K562 (cell line): ENCODE data around the gene PRDM1. TPM values are rescaled to one million over a fixed set of nuclear protein-coding genes. Genes with fewer than 3 reads are reported as not detected.

Source experiments
- ATAC-seq: fragments of 200-7000 bp; cut with Tn5 transposase; 3 replicates; pipeline ENCODE4 v1.9.1; 2020; ENCODE audit warnings: moderate library complexity
- BruUV-seq: library from RNA; stranded (reverse); fragments of 400-500 nt; replicated peaks from 2 replicates; lab custom pipeline; 2021; lab: Mats Ljungman, UMichigan
- CTCF ChIA-PET: fragments of 300-600 bp; formaldehyde crosslinking; extraction: SDS; loops from one replicate; lab custom pipeline; 2021; ENCODE audit warnings: low intra/inter-chr PET ratio; lab: Yijun Ruan, JAX
- POLR2A ChIA-PET: fragments of 300-600, 350-650 bp; sonication (Branson Sonifier 250); formaldehyde crosslinking; extraction: SDS; loops from one replicate; lab custom pipeline; 2021; ENCODE audit warnings: antibody characterized with exemption, inconsistent platforms; lab: Yijun Ruan, JAX
- DNase-seq, 4 experiments: peaks; one replicate each; pipeline versions ENCODE4 v3.0.0 to v3.0.0-alpha.2; 2011 to 2018; ENCODE audit warnings: low spot score in 3 of 4, mixed read lengths in 3 of 4; ENCODE audit errors: extremely low read depth in 1 of 4
- FAIRE-seq: peaks from 2 replicates; lab custom pipeline; 2011; peaks lifted over from hg19 to GRCh38; lab: Jason Lieb, UNC
- H2AFZ ChIP-seq: 2 replicates; pipeline ENCODE4 v1.6.0; 2011; ENCODE audit warnings: low read depth, low read length, control low read depth, inconsistent platforms
- H3K27ac ChIP-seq: fragments of 200-600 bp; 3 replicates; pipeline ENCODE4 v1.8.0; 2011; ENCODE audit warnings: low read depth, mild to moderate bottlenecking, control low read depth, inconsistent platforms, low read length, moderate library complexity, mixed read lengths; ENCODE audit errors: extremely low read depth
- H3K27me3 ChIP-seq, 2 experiments: fragments of 300-600 bp in 1 of 2; 2 replicates in 1 of 2; 3 replicates in 1 of 2; pipeline versions ENCODE4 v1.6.0 to v1.8.0; 2011; ENCODE audit warnings: inconsistent platforms in 2 of 2, low read length in 2 of 2, mild to moderate bottlenecking in 1 of 2, mixed read lengths in 1 of 2, moderate library complexity in 1 of 2; ENCODE audit not compliant: control insufficient read depth in 2 of 2, insufficient read depth in 2 of 2
- H3K36me3 ChIP-seq: fragments of 300-600 bp; 3 replicates; pipeline ENCODE4 v1.8.0; 2011; ENCODE audit warnings: mild to moderate bottlenecking, low read length, inconsistent platforms; ENCODE audit not compliant: control insufficient read depth, insufficient read depth
- H3K4me1 ChIP-seq, 2 experiments: fragments of 200-600 bp in 1 of 2; replicated peaks in 1 of 2; 2 replicates in 1 of 2; 3 replicates in 1 of 2; pipeline versions ENCODE4 v1.5.1 to v1.8.0; 2011; ENCODE audit warnings: inconsistent platforms in 2 of 2, low read length in 2 of 2, mild to moderate bottlenecking in 1 of 2, mixed read lengths in 1 of 2, moderate library complexity in 1 of 2; ENCODE audit not compliant: control insufficient read depth in 2 of 2, insufficient read depth in 2 of 2
- H3K4me2 ChIP-seq: 2 replicates; pipeline ENCODE4 v1.6.1; 2011; ENCODE audit warnings: low read length, control low read depth, inconsistent platforms, mixed read lengths; ENCODE audit not compliant: insufficient read depth
- H3K4me3 ChIP-seq: fragments of 200-600 bp; sonication (generic), shearing (Covaris generic); 2 replicates; pipeline ENCODE4 v1.5.1; 2016; ENCODE audit warnings: control low read depth, inconsistent platforms
- H3K79me2 ChIP-seq: fragments of 200-600 bp; 3 replicates; pipeline ENCODE4 v1.8.0; 2011; ENCODE audit warnings: low read length, inconsistent platforms; ENCODE audit not compliant: control insufficient read depth, insufficient read depth
- H3K9ac ChIP-seq, 2 experiments: 2 replicates each; pipeline versions ENCODE4 v1.6.0 to v1.6.1; 2011; ENCODE audit warnings: low read depth in 2 of 2, low read length in 2 of 2, control low read depth in 1 of 2, inconsistent platforms in 1 of 2, mild to moderate bottlenecking in 1 of 2, mixed read lengths in 1 of 2; ENCODE audit not compliant: insufficient read depth in 1 of 2
- H3K9me1 ChIP-seq: one replicate; pipeline ENCODE4 v1.6.0; 2011; ENCODE audit warnings: inconsistent platforms, mild to moderate bottlenecking, low read length, moderate library complexity; ENCODE audit not compliant: control insufficient read depth, insufficient read depth
- H3K9me3 ChIP-seq: replicated peaks from 2 replicates; pipeline ENCODE4 v1.5.1; 2011; ENCODE audit warnings: low read depth, low read length, inconsistent platforms; ENCODE audit not compliant: control insufficient read depth, insufficient read depth
- H4K20me1 ChIP-seq: replicated peaks from 2 replicates; pipeline ENCODE4 v1.6.1; 2011; ENCODE audit warnings: low read length, inconsistent platforms, mixed read lengths; ENCODE audit not compliant: control insufficient read depth, insufficient read depth
- CREBBP ChIP-seq: IDR thresholded peaks from one replicate; pipeline ENCODE4 v1.6.1; 2012; ENCODE audit warnings: low read depth, mild to moderate bottlenecking, control low read depth, inconsistent platforms, low read length
- CXXC5 ChIP-seq: fragments of 250-450 bp; sonication (Bioruptor Pico); IDR thresholded peaks from 2 replicates; pipeline ENCODE4 v1.8.0; 2022; ENCODE audit warnings: inconsistent platforms, mild to moderate bottlenecking, moderate library complexity
- GATAD2B ChIP-seq: fragments of 450-650 bp; IDR thresholded peaks from 2 replicates; pipeline ENCODE4 v1.6.1; 2017; ENCODE audit warnings: mild to moderate bottlenecking, borderline replicate concordance
- KDM1A ChIP-seq, 2 experiments: fragments of 450-650 bp; IDR thresholded peaks; 2 replicates each; pipeline ENCODE4 v1.6.1; 2016; ENCODE audit warnings: mild to moderate bottlenecking in 2 of 2
- MAFK ChIP-seq: IDR thresholded peaks from 2 replicates; pipeline ENCODE4 v1.6.1; 2011; ENCODE audit warnings: low read length, improper control_type of control experiment
- SOX6 ChIP-seq: fragments of 450-650 bp; IDR thresholded peaks from 2 replicates; pipeline ENCODE4 v1.6.1; 2014; ENCODE audit warnings: mild to moderate bottlenecking
- SRSF7 ChIP-seq: fragments of 200-400 bp; formaldehyde crosslinking; optimal IDR thresholded peaks from 2 replicates; pipeline ENCODE3; 2017; ENCODE audit warnings: mild to moderate bottlenecking, low read depth, low read length
- ZBTB7A ChIP-seq: IDR thresholded peaks from 2 replicates; pipeline ENCODE4 v1.6.1; 2011; ENCODE audit warnings: low read depth, mild to moderate bottlenecking, low read length, moderate library complexity, borderline replicate concordance; ENCODE audit not compliant: control insufficient read depth
- ZC3H11A ChIP-seq: IDR thresholded peaks from 2 replicates; pipeline ENCODE4 v1.6.1; 2012; ENCODE audit warnings: low read depth, low read length, improper control_type of control experiment
- WGBS: fragments of 100-300 bp; shearing (Covaris generic); methylation state at CpG from one replicate; pipeline ENCODE4 v1.1.6; 2016; ENCODE audit warnings: low coverage, mixed read lengths; ENCODE audit not compliant: insufficient coverage; ENCODE audit errors: missing lambda C conversion rate; 5-methylcytosine and 5-hydroxymethylcytosine counted together
- in situ Hi-C: fragments of 300-500 bp; cut with MboI; formaldehyde crosslinking; loops from 4 replicates; pipeline ENCODE4 v1.15.0; 2018; ENCODE audit warnings: inconsistent platforms, mixed read lengths
- intact Hi-C: fragments of 100-400 bp; cut with micrococcal nuclease; formaldehyde crosslinking; loops from 2 replicates; pipeline ENCODE4 v1.14.2; 2022
- polyA plus RNA-seq, 8 experiments: library from polyadenylated mRNA; depleted of rRNA in 4 of 8; stranded (reverse) in 5 of 8; unstranded in 3 of 8; fragments of >200 nt; fragmentation: Nextera tagmentation in 2 of 8; fragmentation: Illumina TruSeq in 1 of 8; extraction: Ambion mirVana in 2 of 8; extraction: Trizol in 1 of 8; gene quantifications; 2 replicates each; pipeline versions ENCODE4 v1.2.1 to v1.2.3, GENCODE V29; 2011 to 2014; ENCODE audit warnings: inconsistent platforms in 1 of 8, missing spikeins in 1 of 8
- total RNA-seq, 7 experiments: library from RNA; depleted of rRNA in 6 of 7; stranded (reverse); fragments of >200 nt in 6 of 7; fragmentation: Illumina TruSeq in 2 of 7; extraction: Trizol in 2 of 7; gene quantifications; 2 replicates each; pipeline versions ENCODE4 v1.2.1 to v1.2.3, GENCODE V29; 2011 to 2021; ENCODE audit warnings: low replicate concordance in 1 of 7
- TF ChIP-seq, protein P1 (sequence below): IDR thresholded peaks from 2 replicates; pipeline ENCODE4 v1.6.1; 2012; ENCODE audit warnings: low read depth, low read length, improper control_type of control experiment, borderline replicate concordance

The PRDM1 gene
- total and polyA plus RNA-seq, 9 of the 15 experiments (the other 6 are each of a cell fraction or from before 2014, with no cell fraction given), result 0.09 to 0.89 (median 0.27) TPM

GRCh38 chr6:106083618-106084017 lies 2.5 kb upstream of the PRDM1 start:
- in situ Hi-C loops (no loop called here), intact Hi-C loops (loop anchor here (1.0 to 2.0 kb wide), 4 partner anchors 245 to 599 kb away; no protein-coding TSS in a partner anchor)
- peaks cover 7 to 13% of the 10 kb centered on the region in 2 experiments; a peak in 4 of 5 replicates for H3K4me1 ChIP-seq
- H3K4me2 ChIP-seq, result no peak overlapping the region
- H4K20me1 ChIP-seq, result no peaks in the 10 kb centered on the region
- TF ChIP-seq KDM1A (IDR thresholded peaks at IDR 0.05), result no peak
- DNase-seq (no peak), ATAC-seq (no peak), FAIRE-seq (no peak)
- no peaks in the 10 kb centered on the region for H3K9me3 ChIP-seq
- no TSS peak for BruUV-seq
- H2AFZ ChIP-seq, result 0 out of 2 replicates have a peak overlapping the region, but pooled peaks have one; percentile 8
- no peak overlapping the region for H3K4me3 ChIP-seq
- H3K79me2 ChIP-seq, result no peaks in the 10 kb centered on the region
- no peak overlapping the region for H3K9ac ChIP-seq
- H3K36me3 ChIP-seq, result no peaks in the 10 kb centered on the region
- H3K27me3 ChIP-seq, result no peaks in the 10 kb centered on the region
- no peaks in the 10 kb centered on the region for H3K9me1 ChIP-seq
- ChIA-PET POLR2A (interaction anchor here (0.8 to 1.0 kb wide), 2 partner anchors 8 to 28 kb away, joined by 3 to 4 read pairs; no protein-coding TSS in a partner anchor), CTCF (interaction anchor here (0.9 to 2.0 kb wide), 2 partner anchors 349 to 486 kb away, joined by 3 to 8 read pairs; no protein-coding TSS in a partner anchor)
- H3K27ac ChIP-seq, result no peak overlapping the region
- 31% methylated on average over 2 of the region's 2 CpGs for WGBS

DNA sequence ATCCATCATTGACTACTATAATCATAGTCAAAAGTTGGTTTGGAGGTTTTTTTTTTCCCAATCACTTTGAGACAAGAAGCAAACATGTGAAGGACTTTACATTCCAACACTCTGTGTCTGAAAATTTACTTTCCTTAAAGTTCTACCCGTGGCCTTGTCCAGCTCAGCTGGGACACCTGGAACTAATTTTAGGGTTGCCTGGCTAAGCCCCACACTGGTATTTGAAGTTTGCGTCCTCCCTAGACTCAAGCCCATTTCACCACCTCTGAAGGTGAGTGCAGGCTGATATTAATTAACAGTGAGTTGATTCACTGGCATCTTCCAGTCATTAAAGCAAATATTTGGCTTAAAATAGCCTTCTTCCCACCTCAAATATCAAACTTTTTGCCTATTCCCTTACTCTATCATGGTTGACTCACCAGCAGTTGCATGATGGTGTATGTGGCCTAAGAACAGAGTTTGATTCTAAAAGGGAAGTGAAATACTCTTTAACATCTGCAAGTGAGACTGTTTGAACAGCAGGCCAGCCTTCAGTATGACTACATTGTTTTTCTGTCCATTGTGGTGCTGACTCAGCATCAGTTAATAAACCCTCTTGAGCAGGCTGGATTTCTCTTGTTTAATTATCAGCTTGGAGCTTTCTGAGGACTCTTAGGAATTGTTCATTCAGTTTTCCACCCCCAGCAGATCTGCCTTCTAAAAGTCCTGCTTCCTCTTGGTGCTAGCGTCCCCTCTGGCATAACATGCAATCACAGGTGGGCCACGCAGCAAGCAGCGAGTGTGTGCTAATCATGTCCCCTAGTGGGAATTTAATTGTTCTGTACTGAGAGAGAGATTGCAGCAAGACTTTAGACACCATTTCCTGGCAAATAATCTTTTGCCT lies 1.8 kb upstream of the PRDM1 start:
- DNase-seq (peak; percentile 33 to 72 (median 56)), FAIRE-seq (peak; percentile 89), ATAC-seq (peak; percentile 81)
- no peak overlapping the region for H3K9ac ChIP-seq
- no peaks in the 10 kb centered on the region for H3K36me3 ChIP-seq
- ChIA-PET POLR2A (interaction anchor here (0.6 to 1.0 kb wide), 4 partner anchors 9 to 144 kb away, joined by 3 to 4 read pairs (median 3); no protein-coding TSS in a partner anchor), CTCF (interaction anchor here (0.8 to 2.0 kb wide), 3 partner anchors 350 to 600 kb away, joined by 3 to 8 read pairs (median 3); no protein-coding TSS in a partner anchor)
- H2AFZ ChIP-seq, result peak overlapping the region; percentile 86
- H4K20me1 ChIP-seq, result no peaks in the 10 kb centered on the region
- H3K9me1 ChIP-seq, result no peaks in the 10 kb centered on the region
- no peak overlapping the region for H3K4me2 ChIP-seq
- H3K27ac ChIP-seq, result no peak overlapping the region
- no peaks in the 10 kb centered on the region for H3K9me3 ChIP-seq
- H3K27me3 ChIP-seq, result no peaks in the 10 kb centered on the region
- H3K79me2 ChIP-seq, result no peaks in the 10 kb centered on the region
- intact Hi-C loops, result loop anchor here (1.0 to 2.0 kb wide), 4 partner anchors 246 to 600 kb away; no protein-coding TSS in a partner anchor
- no TSS peak for BruUV-seq
- H3K4me3 ChIP-seq, result no peak overlapping the region
- in situ Hi-C loops, result no loop called here
- peaks cover 7 to 13% of the 10 kb centered on the region in 2 experiments; a peak in 4 of 5 replicates for H3K4me1 ChIP-seq
- 38% methylated on average over 5 of the region's 5 CpGs for WGBS
- peak; percentile 30; the same call in 1 of the 2 replicates for TF ChIP-seq CXXC5 (CRISPR knock-in tag)
- TF ChIP-seq SRSF7, result no peak
- peak; percentile 98 for TF ChIP-seq MAFK
- TF ChIP-seq ZC3H11A, result no peak
- peak; percentile 52; the same call in 1 of the 2 replicates for TF ChIP-seq SOX6
- TF ChIP-seq GATAD2B, result peak; percentile 58; the same call in 1 of the 2 replicates
- TF ChIP-seq, protein P1, sequence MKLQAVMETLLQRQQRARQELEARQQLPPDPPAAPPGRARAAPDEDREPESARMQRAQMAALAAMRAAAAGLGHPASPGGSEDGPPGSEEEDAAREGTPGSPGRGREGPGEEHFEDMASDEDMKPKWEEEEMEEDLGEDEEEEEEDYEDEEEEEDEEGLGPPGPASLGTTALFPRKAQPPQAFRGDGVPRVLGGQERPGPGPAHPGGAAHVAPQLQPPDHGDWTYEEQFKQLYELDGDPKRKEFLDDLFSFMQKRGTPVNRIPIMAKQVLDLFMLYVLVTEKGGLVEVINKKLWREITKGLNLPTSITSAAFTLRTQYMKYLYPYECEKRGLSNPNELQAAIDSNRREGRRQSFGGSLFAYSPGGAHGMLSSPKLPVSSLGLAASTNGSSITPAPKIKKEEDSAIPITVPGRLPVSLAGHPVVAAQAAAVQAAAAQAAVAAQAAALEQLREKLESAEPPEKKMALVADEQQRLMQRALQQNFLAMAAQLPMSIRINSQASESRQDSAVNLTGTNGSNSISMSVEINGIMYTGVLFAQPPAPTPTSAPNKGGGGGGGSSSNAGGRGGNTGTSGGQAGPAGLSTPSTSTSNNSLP, result peak; percentile 60; the same call in 1 of the 2 replicates
- TF ChIP-seq CREBBP, result no peak
- peak; percentile 63; the same call in 1 of the 2 replicates for TF ChIP-seq ZBTB7A
